ENCODE data around the gene ACOXL. TPM values are rescaled to one million over a fixed set of nuclear protein-coding genes. Genes with fewer than 3 reads are reported as not detected.

Gene ACOXL
- total and polyA plus RNA-seq, 9 of the 15 experiments (the other 6 are each of a cell fraction or from before 2014, with no cell fraction given) = 0.31 to 0.56 TPM; not detected in 7

- TF ChIP-seq, protein P1, sequence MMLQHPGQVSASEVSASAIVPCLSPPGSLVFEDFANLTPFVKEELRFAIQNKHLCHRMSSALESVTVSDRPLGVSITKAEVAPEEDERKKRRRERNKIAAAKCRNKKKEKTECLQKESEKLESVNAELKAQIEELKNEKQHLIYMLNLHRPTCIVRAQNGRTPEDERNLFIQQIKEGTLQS (IDR thresholded peaks at IDR 0.05) = peak; percentile 87
- TF ChIP-seq, protein P1 (CRISPR knock-in tag; conservative IDR thresholded peaks at IDR 0.05) = no peak
- TF ChIP-seq KAT8 (IDR thresholded peaks at IDR 0.05; ENCODE audit: low read depth) (no peak), MGA (IDR thresholded peaks at IDR 0.05) (no peak), THAP7 (CRISPR knock-in tag; IDR thresholded peaks at IDR 0.05) (no peak), NFE2 (IDR thresholded peaks at IDR 0.05; ENCODE audit: low read depth) (peak; percentile 46; the same call in 1 of the 2 replicates), SETDB1 (IDR thresholded peaks at IDR 0.05; ENCODE audit: low read length) (no peak), JUND (IDR thresholded peaks at IDR 0.05; ENCODE audit: borderline replicate concordance, low read depth, low read length) (peak; percentile 79; the same call in 1 of the 2 replicates), JUND (tag; IDR thresholded peaks at IDR 0.05; ENCODE audit: borderline replicate concordance, low read depth, low read length) (peak; percentile 69; the same call in 2 of the 3 replicates), JUNB (CRISPR knock-in tag; conservative IDR thresholded peaks at IDR 0.05) (0 out of 2 replicates have a peak, but pooled peaks have one; percentile 45), MAFG (tag; conservative IDR thresholded peaks at IDR 0.05) (peak; percentile 70), RFX1 (IDR thresholded peaks at IDR 0.05) (no peak), CHD2 (IDR thresholded peaks at IDR 0.05; ENCODE audit: low read depth, low read length) (no peak), THRAP3 (IDR thresholded peaks at IDR 0.05; ENCODE audit: borderline replicate concordance) (no peak), ZBTB7A (IDR thresholded peaks at IDR 0.05; ENCODE audit: borderline replicate concordance, control insufficient read depth, low read depth, low read length) (no peak), RBM15 (IDR thresholded peaks at IDR 0.05; ENCODE audit: insufficient read depth, low read length) (no peak), SUPT5H (IDR thresholded peaks at IDR 0.05) (no peak), MTA2 (IDR thresholded peaks at IDR 0.05; ENCODE audit: low read depth) (no peak)
Measured at GRCh38 chr2:111100765-111101162, 368.4 kb downstream of the ACOXL start (continued).

All from K562 (cell line).